Neuronal stem cell (in vitro differentiated cells): Measurements from ENCODE around the gene RBM45.

Experiments used
- DNase-seq: peaks from one replicate; pipeline ENCODE4 v3.0.0-alpha.2; 2013; ENCODE audit warnings: low spot score
- H2AFZ ChIP-seq: one replicate; pipeline ENCODE4 v1.6.1; 2013; ENCODE audit warnings: mild to moderate bottlenecking, low read length, inconsistent platforms
- H2AK5ac ChIP-seq: 2 replicates; pipeline ENCODE4 v1.6.1; 2013; ENCODE audit warnings: low read depth, mild to moderate bottlenecking, inconsistent platforms, low read length, moderate library complexity, mixed read lengths
- H2BK120ac ChIP-seq: 2 replicates; pipeline ENCODE4 v1.6.1; 2013; ENCODE audit warnings: low read depth, mild to moderate bottlenecking, inconsistent platforms, low read length, moderate library complexity, mixed read lengths
- H2BK12ac ChIP-seq: one replicate; pipeline ENCODE4 v1.6.1; 2013; ENCODE audit warnings: low read length, inconsistent platforms
- H2BK15ac ChIP-seq: 2 replicates; pipeline ENCODE4 v1.6.1; 2013; ENCODE audit warnings: mild to moderate bottlenecking, low read length, inconsistent platforms, mixed read lengths
- H2BK5ac ChIP-seq: one replicate; pipeline ENCODE4 v1.6.1; 2013; ENCODE audit warnings: inconsistent platforms, mild to moderate bottlenecking, low read length, moderate library complexity
- H3K14ac ChIP-seq: one replicate; pipeline ENCODE4 v1.6.1; 2013; ENCODE audit warnings: low read length, inconsistent platforms
- H3K18ac ChIP-seq: 2 replicates; pipeline ENCODE4 v1.6.1; 2013; ENCODE audit warnings: low read length, inconsistent platforms
- H3K23ac ChIP-seq: 2 replicates; pipeline ENCODE4 v1.6.1; 2013; ENCODE audit warnings: low read depth, mild to moderate bottlenecking, mixed read lengths, low read length, inconsistent platforms; ENCODE audit not compliant: poor library complexity
- H3K27ac ChIP-seq: replicated peaks from 3 replicates; pipeline ENCODE4 v1.5.1; 2013; ENCODE audit warnings: low read length, inconsistent platforms
- H3K27me3 ChIP-seq, 3 experiments: 2 replicates each; pipeline ENCODE4 v1.6.1; 2013; ENCODE audit warnings: low read length in 3 of 3, mild to moderate bottlenecking in 2 of 3, inconsistent platforms in 1 of 3, low read depth in 1 of 3, mixed read lengths in 1 of 3, moderate library complexity in 1 of 3; ENCODE audit not compliant: control insufficient read depth in 3 of 3, insufficient read depth in 3 of 3
- H3K36me3 ChIP-seq, 2 donors: replicated peaks in 1 of 2; 2 replicates each; pipeline ENCODE4 v1.6.1; 2013; ENCODE audit warnings: low read length in 2 of 2; ENCODE audit not compliant: control insufficient read depth in 2 of 2, insufficient read depth in 2 of 2
- H3K4ac ChIP-seq: 2 replicates; pipeline ENCODE4 v1.6.1; 2013; ENCODE audit warnings: inconsistent platforms, mild to moderate bottlenecking, low read length, moderate library complexity
- H3K4me1 ChIP-seq, 2 donors: 1 replicate in 1 of 2; 2 replicates in 1 of 2; pipeline ENCODE4 v1.6.1; 2013; ENCODE audit warnings: low read length in 2 of 2, low read depth in 1 of 2; ENCODE audit not compliant: control insufficient read depth in 2 of 2, insufficient read depth in 1 of 2
- H3K4me2 ChIP-seq: one replicate; pipeline ENCODE4 v1.6.1; 2013; ENCODE audit warnings: mild to moderate bottlenecking, low read length, inconsistent platforms; ENCODE audit not compliant: insufficient read depth, poor library complexity, severe bottlenecking
- H3K4me3 ChIP-seq, 2 donors: 2 replicates each; pipeline ENCODE4 v1.5.1; 2013; ENCODE audit warnings: low read length in 2 of 2, mild to moderate bottlenecking in 2 of 2, inconsistent platforms in 1 of 2, moderate library complexity in 1 of 2
- H3K79me1 ChIP-seq: one replicate; pipeline ENCODE4 v1.6.1; 2013; ENCODE audit warnings: low read depth, mild to moderate bottlenecking, inconsistent platforms, low read length, moderate library complexity
- H3K9ac ChIP-seq: one replicate; pipeline ENCODE4 v1.6.1; 2013; ENCODE audit warnings: mild to moderate bottlenecking, low read depth, low read length, inconsistent platforms; ENCODE audit not compliant: poor library complexity
- H3K9me3 ChIP-seq, 2 donors: replicated peaks in 1 of 2; 2 replicates each; pipeline versions ENCODE3 to v1.6.1; 2013; ENCODE audit warnings: low read length in 2 of 2, mild to moderate bottlenecking in 2 of 2, inconsistent platforms in 1 of 2, low read depth in 1 of 2, mixed read lengths in 1 of 2, moderate library complexity in 1 of 2; ENCODE audit not compliant: control insufficient read depth in 2 of 2, insufficient read depth in 1 of 2
- H4K8ac ChIP-seq: one replicate; pipeline ENCODE4 v1.6.1; 2013; ENCODE audit warnings: low read depth, mild to moderate bottlenecking, inconsistent platforms, low read length, moderate library complexity
- H4K91ac ChIP-seq: one replicate; pipeline ENCODE4 v1.6.1; 2013; ENCODE audit warnings: low read length, low read depth, mild to moderate bottlenecking, inconsistent platforms; ENCODE audit not compliant: poor library complexity
- WGBS, 2 donors: extraction: QIAGEN DNeasy Blood & Tissue Kit; methylation state at CpG; one replicate each; pipeline ENCODE4 v1.1.7; 2013; ENCODE audit warnings: missing lambda C conversion rate in 2 of 2, mixed read lengths in 1 of 2; ENCODE audit not compliant: insufficient read length in 2 of 2, insufficient replicate concordance in 1 of 2; ENCODE audit errors: extremely low coverage in 2 of 2; 5-methylcytosine and 5-hydroxymethylcytosine counted together

Gene RBM45

DNA sequence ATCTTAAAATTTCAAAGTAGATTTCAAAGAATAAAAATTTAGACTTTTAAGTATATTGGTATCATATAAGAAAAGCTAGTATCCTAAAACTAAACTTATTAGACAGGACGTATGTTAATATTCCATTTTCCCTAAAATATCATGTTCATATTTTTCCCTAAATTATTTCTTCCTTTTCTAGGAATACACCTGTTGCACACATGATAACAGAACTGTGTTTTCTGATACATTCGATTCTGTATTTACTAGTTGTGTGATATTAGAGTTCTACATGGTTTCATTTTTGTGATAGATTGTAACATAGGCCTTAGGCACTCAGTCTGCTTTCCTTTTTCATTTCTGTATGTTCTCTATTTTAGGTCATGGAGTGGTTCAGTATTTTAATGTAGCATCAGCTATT, 10.9 kb downstream of the RBM45 start:
- no peak overlapping the region for H3K4me2 ChIP-seq
- no CpG with 5 or more reads among the region's 2 CpGs for WGBS, 2 donors
- H3K9me3 ChIP-seq = no peaks in the 10 kb centered on the region
- no peak overlapping the region for H2BK12ac ChIP-seq
- no peak overlapping the region for H3K9ac ChIP-seq
- no peak overlapping the region for H2BK15ac ChIP-seq
- H2BK5ac ChIP-seq = no peak overlapping the region
- H3K4me3 ChIP-seq = no peak overlapping the region
- no peak overlapping the region for H3K18ac ChIP-seq
- H3K27me3 ChIP-seq = no peaks in the 10 kb centered on the region
- H4K91ac ChIP-seq = no peak overlapping the region
- no peak overlapping the region for H2AK5ac ChIP-seq
- H3K4me1 ChIP-seq = peaks cover 0 to 3% of the 10 kb centered on the region in 2 donors
- peaks cover 0 to 61% of the 10 kb centered on the region in 2 donors for H3K36me3 ChIP-seq
- H3K79me1 ChIP-seq = no peaks in the 10 kb centered on the region
- H3K23ac ChIP-seq = no peak overlapping the region
- DNase-seq = no peak
- H4K8ac ChIP-seq = no peak overlapping the region
- no peak overlapping the region for H2BK120ac ChIP-seq
- H2AFZ ChIP-seq = no peak overlapping the region
- H3K27ac ChIP-seq = no peak overlapping the region
- H3K4ac ChIP-seq = no peak overlapping the region
- no peak overlapping the region for H3K14ac ChIP-seq

DNA sequence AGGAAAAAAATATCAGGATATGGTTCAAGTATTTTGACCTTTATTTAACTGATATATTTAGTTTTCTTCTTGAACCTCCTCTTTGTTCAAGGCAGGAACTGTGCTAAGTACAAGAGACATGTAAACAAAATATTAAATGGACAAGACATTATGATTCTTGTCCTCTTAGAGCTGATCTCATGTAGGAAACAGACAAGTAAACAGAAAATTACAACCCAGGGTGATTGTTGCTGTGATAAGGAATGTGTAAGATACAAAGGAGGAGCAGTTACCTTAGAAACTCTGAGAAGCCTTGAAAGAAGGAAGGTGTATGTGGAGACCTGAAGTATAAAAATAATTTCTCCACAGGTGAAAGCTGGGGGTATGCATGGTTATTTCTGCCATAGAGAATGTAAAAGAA, 12.9 kb downstream of the RBM45 start:
- Histone ChIP-seq H3K23ac (no peak overlapping the region), H3K4me3 (no peak overlapping the region), H3K18ac (no peak overlapping the region), H3K79me1 (no peaks in the 10 kb centered on the region), H2BK5ac (no peak overlapping the region), H2BK12ac (no peak overlapping the region), H2BK120ac (no peak overlapping the region), H3K14ac (no peak overlapping the region), H2AFZ (no peak overlapping the region), H4K8ac (no peak overlapping the region), H3K27me3 (no peaks in the 10 kb centered on the region), H2AK5ac (no peak overlapping the region), H3K9ac (no peak overlapping the region), H3K36me3 (peaks cover 0 to 60% of the 10 kb centered on the region in 2 donors), H3K9me3 (no peaks in the 10 kb centered on the region), H3K4me1 (peaks cover 0 to 2% of the 10 kb centered on the region in 2 donors), H4K91ac (no peak overlapping the region), H3K27ac (no peak overlapping the region), H2BK15ac (no peak overlapping the region), H3K4me2 (no peak overlapping the region), H3K4ac (no peak overlapping the region)
- DNase-seq = no peak

DNA sequence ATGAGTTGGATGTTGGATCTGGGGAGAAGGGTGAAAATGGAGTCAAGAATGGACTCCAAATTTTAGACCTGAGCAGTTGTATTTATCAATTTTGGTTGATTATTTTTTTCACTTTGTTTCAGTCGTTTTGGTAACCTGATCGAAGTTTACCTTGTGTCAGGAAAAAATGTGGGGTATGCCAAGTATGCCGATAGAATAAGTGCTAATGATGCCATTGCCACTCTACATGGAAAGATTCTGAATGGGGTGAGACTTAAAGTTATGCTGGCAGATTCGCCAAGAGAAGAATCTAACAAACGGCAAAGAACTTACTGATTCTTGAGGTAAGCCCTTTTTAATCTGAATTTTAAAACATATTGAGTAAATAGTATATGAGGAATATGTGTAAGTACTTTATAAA, 13.6 kb downstream of the RBM45 start:
- Histone ChIP-seq H3K18ac (no peak overlapping the region), H3K9me3 (no peaks in the 10 kb centered on the region), H3K4ac (no peak overlapping the region), H4K8ac (no peak overlapping the region), H3K23ac (no peak overlapping the region), H3K27me3 (no peaks in the 10 kb centered on the region), H3K79me1 (no peaks in the 10 kb centered on the region), H4K91ac (no peak overlapping the region), H2BK15ac (no peak overlapping the region), H2BK12ac (no peak overlapping the region), H2BK5ac (no peak overlapping the region), H3K4me3 (no peak overlapping the region), H2AFZ (no peak overlapping the region), H3K14ac (no peak overlapping the region), H3K36me3 (peaks cover 0 to 56% of the 10 kb centered on the region in 2 donors), H3K4me2 (no peak overlapping the region), H3K4me1 (peaks cover 0 to 2% of the 10 kb centered on the region in 2 donors), H3K9ac (no peak overlapping the region), H2AK5ac (no peak overlapping the region), H2BK120ac (no peak overlapping the region), H3K27ac (no peak overlapping the region)
- DNase-seq = no peak
- no CpG with 5 or more reads among the region's 5 CpGs for WGBS, 2 donors

DNA sequence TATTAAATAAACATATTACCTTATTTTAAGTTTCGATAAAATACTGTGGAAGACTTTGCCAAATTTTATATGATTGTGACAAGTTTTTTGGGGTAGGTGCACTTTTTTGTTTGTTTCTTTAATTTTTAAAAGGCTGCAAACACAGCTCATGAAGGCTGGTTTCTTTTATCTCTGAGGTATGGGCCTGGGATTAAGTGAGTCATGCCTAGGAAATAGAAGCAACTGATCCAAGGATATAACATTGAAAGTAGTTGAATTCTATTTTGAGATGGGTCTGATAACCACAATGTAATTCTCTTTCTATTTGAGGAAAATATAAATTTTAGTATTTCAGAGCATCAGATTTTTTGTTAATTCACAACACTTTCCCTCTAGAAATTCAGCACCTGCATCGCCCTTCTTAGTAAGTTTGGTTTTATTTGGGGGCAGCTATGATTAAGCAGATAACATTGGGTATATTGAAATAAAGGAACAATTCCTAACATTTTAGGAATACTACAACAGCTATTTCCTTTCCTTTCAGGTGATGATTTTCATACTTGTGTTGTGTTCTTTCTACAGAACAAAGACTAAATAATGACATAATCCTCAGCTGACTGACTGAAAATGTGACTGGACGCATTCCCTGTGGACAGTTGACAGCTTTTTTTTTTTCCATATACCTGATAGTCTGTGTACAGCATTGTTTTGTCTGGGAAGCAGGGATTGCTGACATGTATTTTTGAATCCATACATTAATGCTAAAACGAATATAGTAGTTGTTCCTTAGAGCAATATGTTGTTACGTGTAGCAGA, 16.8 kb downstream of the RBM45 start:
- no peak overlapping the region for H2BK5ac ChIP-seq
- H4K91ac ChIP-seq = no peak overlapping the region
- no peak overlapping the region for H3K27ac ChIP-seq
- peaks cover 0 to 2% of the 10 kb centered on the region in 2 donors for H3K4me1 ChIP-seq
- H3K23ac ChIP-seq = no peak overlapping the region
- no peak overlapping the region for H4K8ac ChIP-seq
- DNase-seq = no peak
- H3K79me1 ChIP-seq = no peaks in the 10 kb centered on the region
- no peak overlapping the region for H3K4me2 ChIP-seq
- no peak overlapping the region for H2AK5ac ChIP-seq
- no peak overlapping the region for H2BK15ac ChIP-seq
- peaks cover 0 to 26% of the 10 kb centered on the region in 2 donors for H3K36me3 ChIP-seq
- no peak overlapping the region for H2BK12ac ChIP-seq
- H3K4ac ChIP-seq = no peak overlapping the region
- H3K9me3 ChIP-seq = no peaks in the 10 kb centered on the region
- WGBS, 2 donors = no CpG with 5 or more reads among the region's 5 CpGs
- H3K14ac ChIP-seq = no peak overlapping the region
- no peak overlapping the region for H2BK120ac ChIP-seq
- no peak overlapping the region for H2AFZ ChIP-seq
- no peak overlapping the region for H3K9ac ChIP-seq
- H3K4me3 ChIP-seq = no peak overlapping the region
- no peak overlapping the region for H3K18ac ChIP-seq
- H3K27me3 ChIP-seq = no peaks in the 10 kb centered on the region
